HepG2 (cell line): ENCODE results near the gene ATP6V0A1.

ENCODE experiments used
- BRD4 ChIP-seq: sonication (generic); formaldehyde crosslinking; IDR thresholded peaks from 2 replicates; pipeline ENCODE4 v1.4.0; 2020; ENCODE audit warnings: missing genetic modification reagents
- CTCF ChIP-seq: sonication (generic); formaldehyde crosslinking; IDR thresholded peaks from 2 replicates; pipeline ENCODE4 v1.5.0; 2020; ENCODE audit warnings: mild to moderate bottlenecking, missing genetic modification reagents, moderate library complexity
- NCOA2 ChIP-seq: sonication (generic); formaldehyde crosslinking; IDR thresholded peaks from 2 replicates; pipeline ENCODE4 v1.8.0; 2022; ENCODE audit warnings: inconsistent platforms
- NFE2L2 ChIP-seq: fragments of 150-350 bp; IDR thresholded peaks from 2 replicates; pipeline ENCODE4 v1.6.1; 2014; ENCODE audit warnings: low read length
- PBX3 ChIP-seq: sonication (generic); formaldehyde crosslinking; IDR thresholded peaks from 2 replicates; pipeline ENCODE4 v1.8.1; 2023; ENCODE audit warnings: missing genetic modification reagents, inconsistent platforms, borderline replicate concordance
- POLR2A ChIP-seq, 2 experiments: IDR thresholded peaks; 2 replicates each; pipeline ENCODE4 v1.6.1; 2011; ENCODE audit warnings: low read depth in 2 of 2, low read length in 2 of 2, mild to moderate bottlenecking in 1 of 2, moderate library complexity in 1 of 2; ENCODE audit not compliant: insufficient read depth in 1 of 2
- SALL1 ChIP-seq: sonication (generic); formaldehyde crosslinking; IDR thresholded peaks from 2 replicates; pipeline ENCODE4 v1.8.0; 2022; ENCODE audit warnings: mild to moderate bottlenecking, missing genetic modification reagents
- SMAD1 ChIP-seq: sonication (generic); formaldehyde crosslinking; IDR thresholded peaks from 2 replicates; pipeline ENCODE4 v1.4.0; 2020; ENCODE audit warnings: missing genetic modification reagents, low read depth, mild to moderate bottlenecking, borderline replicate concordance
- TCF12 ChIP-seq, 2 experiments: fragments of 450-650 bp in 1 of 2; sonication (generic) in 1 of 2; formaldehyde crosslinking in 1 of 2; IDR thresholded peaks; 2 replicates each; pipeline versions ENCODE4 v1.6.1 to v1.8.0; 2017 to 2022; ENCODE audit warnings: antibody characterized with exemption in 1 of 2, mild to moderate bottlenecking in 1 of 2, missing genetic modification reagents in 1 of 2, moderate library complexity in 1 of 2
- TCF7L2 ChIP-seq: IDR thresholded peaks from 2 replicates; pipeline ENCODE4 v1.6.1; 2011; ENCODE audit warnings: mild to moderate bottlenecking, low read depth, low read length, moderate library complexity
- ZBTB39 ChIP-seq: sonication (generic); formaldehyde crosslinking; IDR thresholded peaks from 2 replicates; pipeline ENCODE4 v1.5.0; 2020; ENCODE audit warnings: missing genetic modification reagents
- ZBTB7B ChIP-seq: sonication (generic); formaldehyde crosslinking; IDR thresholded peaks from 2 replicates; pipeline ENCODE4 v1.4.0; 2020; ENCODE audit warnings: missing genetic modification reagents
- ZNF317 ChIP-seq: sonication (generic); formaldehyde crosslinking; IDR thresholded peaks from 2 replicates; pipeline ENCODE4 v1.5.0; 2020; ENCODE audit warnings: mild to moderate bottlenecking, missing genetic modification reagents

- TF ChIP-seq CTCF (no peak), SALL1 (CRISPR knock-in tag) (no peak), ZBTB39 (CRISPR knock-in tag) (no peak), TCF12 (IDR thresholded peaks at IDR 0.05) (no peak), TCF12 (CRISPR knock-in tag; IDR thresholded peaks at IDR 0.05) (no peak), TCF7L2 (no peak), PBX3 (CRISPR knock-in tag) (no peak), ZBTB7B (no peak), NCOA2 (CRISPR knock-in tag) (no peak), ZNF317 (no peak), POLR2A (IDR thresholded peaks at IDR 0.05; ENCODE audit: insufficient read depth in 1 of 2, low read depth in 2 of 2, low read length in 2 of 2) (no peak), SMAD1 (no peak), NFE2L2 (no peak), BRD4 (CRISPR knock-in tag) (no peak)
These were observed 46.6 kb upstream of the ATP6V0A1 start for GRCh38 chr17:42411905-42412679.
